Measurements from ENCODE around the gene TERB1. TPM values are rescaled to one million over a fixed set of nuclear protein-coding genes. Genes with fewer than 3 reads are reported as not detected.

The TERB1 gene
- polyA plus RNA-seq, 1 donor from 2014 or later, result 0.38 TPM

- H2AFZ ChIP-seq (ENCODE audit: low read depth, low read length), result no peak overlapping the region
- H3K4me3 ChIP-seq (ENCODE audit: low read length), result no peak overlapping the region
- H3F3A ChIP-seq (ENCODE audit: insufficient read depth, low read length, poor library complexity, severe bottlenecking), result no peaks in the 10 kb centered on the region
- no peaks in the 10 kb centered on the region for H3K27me3 ChIP-seq (ENCODE audit: insufficient read depth, low read depth, low read length)
- peaks cover 4% of the 10 kb centered on the region for H4K20me1 ChIP-seq (ENCODE audit: insufficient read depth)
- no peaks in the 10 kb centered on the region for H3K9me2 ChIP-seq (ENCODE audit: insufficient read depth, low read length)
- H3K79me2 ChIP-seq (replicated peaks; ENCODE audit: insufficient read depth, low read length), result peaks cover 69% of the 10 kb centered on the region
- H3K9ac ChIP-seq (ENCODE audit: low read length), result no peak overlapping the region
- no peak overlapping the region for H3K27ac ChIP-seq (ENCODE audit: low read length)
- TF ChIP-seq EP300 (conservative IDR thresholded peaks at IDR 0.05; ENCODE audit: poor library complexity, severe bottlenecking), result no peak
- no peak for TF ChIP-seq REST (IDR thresholded peaks at IDR 0.05; ENCODE audit: borderline replicate concordance)
- no peak for TF ChIP-seq SMC3 (conservative IDR thresholded peaks at IDR 0.05; ENCODE audit: poor library complexity)
- TF ChIP-seq CTCF (IDR thresholded peaks at IDR 0.05; ENCODE audit: poor library complexity, severe bottlenecking), result no peak
- no peak for TF ChIP-seq MXI1 (conservative IDR thresholded peaks at IDR 0.05; ENCODE audit: poor library complexity, severe bottlenecking)
- no peak for TF ChIP-seq TAF1 (IDR thresholded peaks at IDR 0.05; ENCODE audit: low read depth)
- no peak for TF ChIP-seq POLR2AphosphoS5 (IDR thresholded peaks at IDR 0.05)
- TF ChIP-seq EZH2 (IDR thresholded peaks at IDR 0.05; ENCODE audit: borderline replicate concordance, insufficient read depth, low read length, poor library complexity, severe bottlenecking), result no peak
- no peak for TF ChIP-seq RAD21 (conservative IDR thresholded peaks at IDR 0.05)
- H3K9me3 ChIP-seq (ENCODE audit: low read length), result no peaks in the 10 kb centered on the region
- no peak overlapping the region for H3K4me2 ChIP-seq (ENCODE audit: low read length)
- H3K36me3 ChIP-seq (ENCODE audit: insufficient read depth, low read length), result peaks cover 4% of the 10 kb centered on the region
Measured at GRCh38 chr16:66746048-66746447, 55.3 kb downstream of the TERB1 start.

- Histone ChIP-seq H3K9me3 (ENCODE audit: low read length) (no peaks in the 10 kb centered on the region), H3K36me3 (ENCODE audit: insufficient read depth, low read length) (peaks cover 4% of the 10 kb centered on the region), H3K4me3 (ENCODE audit: low read length) (no peak overlapping the region), H3K79me2 (replicated peaks; ENCODE audit: insufficient read depth, low read length) (peaks cover 54% of the 10 kb centered on the region), H3K9ac (ENCODE audit: low read length) (no peak overlapping the region), H3K9me2 (ENCODE audit: insufficient read depth, low read length) (no peaks in the 10 kb centered on the region), H2AFZ (ENCODE audit: low read depth, low read length) (no peak overlapping the region), H3K27ac (ENCODE audit: low read length) (no peak overlapping the region), H3F3A (ENCODE audit: insufficient read depth, low read length, poor library complexity, severe bottlenecking) (no peaks in the 10 kb centered on the region), H3K4me2 (ENCODE audit: low read length) (no peak overlapping the region), H4K20me1 (ENCODE audit: insufficient read depth) (peaks cover 14% of the 10 kb centered on the region), H3K27me3 (ENCODE audit: insufficient read depth, low read depth, low read length) (no peaks in the 10 kb centered on the region)
- TF ChIP-seq POLR2AphosphoS5 (IDR thresholded peaks at IDR 0.05) (no peak), SMC3 (conservative IDR thresholded peaks at IDR 0.05; ENCODE audit: poor library complexity) (no peak), EP300 (conservative IDR thresholded peaks at IDR 0.05; ENCODE audit: poor library complexity, severe bottlenecking) (no peak), MXI1 (conservative IDR thresholded peaks at IDR 0.05; ENCODE audit: poor library complexity, severe bottlenecking) (no peak), CTCF (IDR thresholded peaks at IDR 0.05; ENCODE audit: poor library complexity, severe bottlenecking) (no peak), RAD21 (conservative IDR thresholded peaks at IDR 0.05) (no peak), TAF1 (IDR thresholded peaks at IDR 0.05; ENCODE audit: low read depth) (no peak), REST (IDR thresholded peaks at IDR 0.05; ENCODE audit: borderline replicate concordance) (no peak), EZH2 (IDR thresholded peaks at IDR 0.05; ENCODE audit: borderline replicate concordance, insufficient read depth, low read length, poor library complexity, severe bottlenecking) (no peak)
Measured at GRCh38 chr16:66741950-66742808, 59.2 kb downstream of the TERB1 start.
